HEK293T (cell line): Measurements from ENCODE around the gene UNKL.

Source experiments
- CTCF ChIA-PET: fragments of 350-600 bp; formaldehyde crosslinking; extraction: SDS; loops from one replicate; lab custom pipeline; 2021; ENCODE audit warnings: antibody characterized with exemption, inconsistent platforms; lab: Yijun Ruan, JAX
- POLR2A ChIA-PET: fragments of 350-600 bp; formaldehyde crosslinking; extraction: SDS; loops from one replicate; lab custom pipeline; 2020; ENCODE audit warnings: antibody characterized with exemption, inconsistent platforms; lab: Yijun Ruan, JAX
- DNase-seq: peaks from one replicate; pipeline ENCODE4 v3.0.0; 2012; ENCODE audit warnings: mixed read lengths; ENCODE audit errors: extremely low spot score
- ARNT ChIP-seq: fragments of 450-650 bp; IDR thresholded peaks from 2 replicates; pipeline ENCODE4 v1.6.1; 2017; ENCODE audit warnings: mild to moderate bottlenecking
- BHLHE40 ChIP-seq: fragments of 450-650 bp; IDR thresholded peaks from 2 replicates; pipeline ENCODE4 v1.6.1; 2016; ENCODE audit warnings: mild to moderate bottlenecking, moderate library complexity, borderline replicate concordance
- CTBP1 ChIP-seq: fragments of 450-650 bp; IDR thresholded peaks from 2 replicates; pipeline ENCODE4 v1.6.1; 2016; ENCODE audit warnings: borderline replicate concordance
- ELF4 ChIP-seq: fragments of 450-650 bp; IDR thresholded peaks from 2 replicates; pipeline ENCODE4 v1.6.1; 2017; ENCODE audit warnings: antibody characterized with exemption
- FOXA1 ChIP-seq: fragments of 450-650 bp; IDR thresholded peaks from 2 replicates; pipeline ENCODE4 v1.6.1; 2016; ENCODE audit warnings: mild to moderate bottlenecking
- FOXK2 ChIP-seq: fragments of 450-650 bp; IDR thresholded peaks from 2 replicates; pipeline ENCODE4 v1.6.1; 2016; ENCODE audit warnings: mild to moderate bottlenecking
- FOXM1 ChIP-seq: fragments of 450-650 bp; IDR thresholded peaks from 2 replicates; pipeline ENCODE4 v1.6.1; 2017; ENCODE audit warnings: mild to moderate bottlenecking, borderline replicate concordance
- HDGF ChIP-seq: fragments of 450-650 bp; IDR thresholded peaks from 2 replicates; pipeline ENCODE4 v1.6.1; 2017; ENCODE audit warnings: antibody characterized with exemption, borderline replicate concordance
- L3MBTL2 ChIP-seq: fragments of 450-650 bp; conservative IDR thresholded peaks from 2 replicates; pipeline ENCODE4 v1.6.1; 2016; ENCODE audit warnings: mild to moderate bottlenecking
- LEF1 ChIP-seq: fragments of 450-650 bp; IDR thresholded peaks from 2 replicates; pipeline ENCODE4 v1.6.1; 2017; ENCODE audit warnings: mild to moderate bottlenecking, borderline replicate concordance
- NFRKB ChIP-seq: fragments of 450-650 bp; IDR thresholded peaks from 2 replicates; pipeline ENCODE4 v1.6.1; 2016; ENCODE audit warnings: mild to moderate bottlenecking, moderate library complexity
- SP1 ChIP-seq: fragments of 450-650 bp; IDR thresholded peaks from 2 replicates; pipeline ENCODE4 v1.6.1; 2017
- SUZ12 ChIP-seq: fragments of 450-650 bp; IDR thresholded peaks from 2 replicates; pipeline ENCODE4 v1.6.1; 2016; ENCODE audit warnings: mild to moderate bottlenecking
- TARDBP ChIP-seq: fragments of 450-650 bp; IDR thresholded peaks from 2 replicates; pipeline ENCODE4 v1.6.1; 2016
- ZNF384 ChIP-seq: fragments of 450-650 bp; IDR thresholded peaks from 2 replicates; pipeline ENCODE4 v1.6.1; 2016
- TF ChIP-seq, protein P1 (sequence below): fragments of 450-650 bp; IDR thresholded peaks from 2 replicates; pipeline ENCODE4 v1.6.1; 2016

Gene UNKL

DNA sequence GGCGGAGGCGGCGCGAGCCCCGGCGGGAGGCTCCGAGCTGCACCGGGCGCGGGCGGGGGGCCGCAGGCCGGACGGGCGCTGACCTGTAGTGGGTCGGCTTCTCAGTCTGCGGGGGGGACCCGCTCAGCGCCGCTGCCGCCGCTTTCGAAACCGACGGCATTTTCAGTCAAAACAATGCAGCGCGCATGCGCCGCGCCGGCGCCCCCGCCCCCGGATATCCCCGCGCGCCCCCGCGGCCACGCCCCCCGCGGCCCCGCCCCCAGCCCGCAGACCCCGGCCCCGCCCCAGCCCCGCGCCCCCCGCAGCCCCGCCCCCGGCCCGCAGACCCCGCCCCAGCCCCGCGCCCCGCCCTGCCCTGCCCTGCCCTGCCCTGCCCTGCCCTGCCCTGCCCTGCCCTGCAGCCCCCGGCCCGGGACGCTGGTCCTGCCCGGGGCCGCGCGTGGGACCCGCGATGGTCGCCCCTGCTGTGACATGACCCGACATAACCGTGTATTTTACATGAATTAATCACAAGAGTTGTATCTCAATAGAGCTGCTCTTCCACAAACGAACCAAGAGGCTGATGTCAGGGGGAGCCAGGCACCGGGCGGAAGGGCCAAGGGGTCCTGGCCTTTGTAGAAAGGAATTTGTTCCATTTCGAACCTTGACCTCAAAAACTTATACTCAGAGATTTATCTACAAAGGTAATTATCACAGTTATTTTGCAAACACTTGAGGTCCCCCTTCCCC, at the start of gene UNKL:
TSS of gene UNKL (minus strand) at position 173 of the 729 bp plus-strand sequence. CDS start at position 160, 13 bp downstream.
- CTCF ChIA-PET, result no interaction called here
- TF ChIP-seq ARNT, result no peak; the same call in 1 of the 2 replicates
- TF ChIP-seq HDGF, result no peak
- TF ChIP-seq, protein P1, sequence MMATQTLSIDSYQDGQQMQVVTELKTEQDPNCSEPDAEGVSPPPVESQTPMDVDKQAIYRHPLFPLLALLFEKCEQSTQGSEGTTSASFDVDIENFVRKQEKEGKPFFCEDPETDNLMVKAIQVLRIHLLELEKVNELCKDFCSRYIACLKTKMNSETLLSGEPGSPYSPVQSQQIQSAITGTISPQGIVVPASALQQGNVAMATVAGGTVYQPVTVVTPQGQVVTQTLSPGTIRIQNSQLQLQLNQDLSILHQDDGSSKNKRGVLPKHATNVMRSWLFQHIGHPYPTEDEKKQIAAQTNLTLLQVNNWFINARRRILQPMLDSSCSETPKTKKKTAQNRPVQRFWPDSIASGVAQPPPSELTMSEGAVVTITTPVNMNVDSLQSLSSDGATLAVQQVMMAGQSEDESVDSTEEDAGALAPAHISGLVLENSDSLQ, result no peak
- TF ChIP-seq SP1, result no peak
- no peak for TF ChIP-seq FOXK2
- peak; percentile 88 for DNase-seq
- POLR2A ChIA-PET, result no interaction called here

DNA sequence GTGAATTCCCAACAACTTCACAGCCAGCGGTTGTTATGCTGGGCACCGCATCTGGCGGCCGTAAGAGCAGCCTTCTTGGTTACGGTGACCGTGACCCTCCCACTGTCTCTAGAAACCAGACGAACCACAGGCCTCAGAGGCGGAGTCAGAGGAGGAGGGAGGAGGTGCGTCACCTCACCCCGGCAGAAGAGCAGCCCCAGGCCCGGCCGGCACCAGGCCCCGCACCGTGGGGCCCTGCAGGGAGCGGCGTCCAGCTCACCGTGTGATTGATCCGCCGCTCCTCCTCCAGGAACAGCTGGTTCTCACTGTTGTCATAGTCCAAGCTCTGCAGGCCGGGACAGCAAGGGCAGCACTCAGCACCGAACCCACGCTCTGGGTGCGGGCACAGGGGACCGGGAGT, 46.6 kb upstream of the UNKL start:
- no peak for TF ChIP-seq FOXK2
- no peak for TF ChIP-seq SP1
- TF ChIP-seq, protein P1, result no peak
- TF ChIP-seq BHLHE40, result no peak
- no peak for TF ChIP-seq FOXA1
- TF ChIP-seq FOXM1, result no peak
- no peak for TF ChIP-seq ARNT
- TF ChIP-seq L3MBTL2, result no peak
- no peak for TF ChIP-seq TARDBP
- TF ChIP-seq HDGF, result no peak
- no peak for TF ChIP-seq CTBP1
- no peak for TF ChIP-seq ELF4
- no peak for TF ChIP-seq LEF1
- no peak for DNase-seq
- CTCF ChIA-PET, result no interaction called here
- POLR2A ChIA-PET, result no interaction called here

- DNase-seq, result no peak
- POLR2A ChIA-PET, result no interaction called here
Measured at GRCh38 chr16:1460602-1461138, 46.2 kb upstream of the UNKL start.

DNA sequence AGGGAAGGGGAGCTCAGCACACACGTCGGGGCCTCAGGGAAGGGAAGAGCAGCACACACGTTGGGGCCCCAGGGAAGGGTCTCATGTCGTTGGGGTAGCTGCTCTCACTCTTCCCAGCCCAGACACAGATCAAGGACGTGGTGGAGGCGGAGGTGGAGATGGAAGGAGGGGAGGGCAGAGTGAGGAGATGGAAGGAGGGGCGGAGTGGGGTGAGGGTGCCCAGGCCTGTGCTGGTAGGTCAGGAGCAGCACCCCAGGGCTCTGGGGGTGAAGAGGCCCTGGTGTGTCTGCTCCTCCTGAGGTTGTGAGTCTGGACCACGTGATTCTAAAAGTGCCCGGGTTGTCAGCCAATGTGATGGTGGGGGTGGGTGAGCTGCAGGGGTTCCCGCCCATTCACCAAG, 45.5 kb upstream of the UNKL start:
- POLR2A ChIA-PET, result no interaction called here
- DNase-seq, result no peak
- CTCF ChIA-PET, result no interaction called here
- TF ChIP-seq LEF1 (no peak), ZNF384 (no peak), SP1 (no peak), TARDBP (no peak), NFRKB (no peak), SUZ12 (no peak), CTBP1 (no peak), ELF4 (no peak), HDGF (no peak), FOXK2 (no peak), FOXA1 (no peak)
- TF ChIP-seq, protein P1, result no peak

More at GRCh38 chr16:1460602-1461138, 46.2 kb upstream of the UNKL start:
- TF ChIP-seq ELF4 (no peak), HDGF (no peak), FOXK2 (no peak), SP1 (no peak), ARNT (no peak), BHLHE40 (no peak)
- CTCF ChIA-PET, result no interaction called here

- DNase-seq, result no peak
- ChIA-PET CTCF (no interaction called here), POLR2A (no interaction called here)
- TF ChIP-seq FOXA1 (no peak), ZNF384 (no peak), SP1 (no peak), CTBP1 (no peak), SUZ12 (no peak), NFRKB (no peak), FOXM1 (no peak), HDGF (no peak), LEF1 (no peak), ARNT (no peak), L3MBTL2 (no peak), BHLHE40 (no peak), TARDBP (no peak), FOXK2 (no peak), ELF4 (no peak)
- TF ChIP-seq, protein P1, result no peak
Measured at GRCh38 chr16:1458977-1459341, 44.5 kb upstream of the UNKL start.

GRCh38 chr16:1458336-1458976, 44.0 kb upstream of the UNKL start:
- no peak for DNase-seq
- ChIA-PET POLR2A (no interaction called here), CTCF (no interaction called here)

More at GRCh38 chr16:1458336-1458976, 44.0 kb upstream of the UNKL start:
- TF ChIP-seq CTBP1 (no peak), L3MBTL2 (no peak), HDGF (no peak), NFRKB (no peak), ELF4 (no peak)
- TF ChIP-seq, protein P1, result no peak
